Activated gamma-delta T cell treated with anti-CD3 and anti-CD28 coated beads, Interleukin-2, amount 50 U/mL, for 16 hours (primary cell): ENCODE results near the gene GRB10.

ENCODE experiments used
- DNase-seq: peaks from one replicate; pipeline ENCODE4 v3.0.0-alpha.2; 2020; ENCODE audit warnings: low read depth

Gene GRB10

DNA sequence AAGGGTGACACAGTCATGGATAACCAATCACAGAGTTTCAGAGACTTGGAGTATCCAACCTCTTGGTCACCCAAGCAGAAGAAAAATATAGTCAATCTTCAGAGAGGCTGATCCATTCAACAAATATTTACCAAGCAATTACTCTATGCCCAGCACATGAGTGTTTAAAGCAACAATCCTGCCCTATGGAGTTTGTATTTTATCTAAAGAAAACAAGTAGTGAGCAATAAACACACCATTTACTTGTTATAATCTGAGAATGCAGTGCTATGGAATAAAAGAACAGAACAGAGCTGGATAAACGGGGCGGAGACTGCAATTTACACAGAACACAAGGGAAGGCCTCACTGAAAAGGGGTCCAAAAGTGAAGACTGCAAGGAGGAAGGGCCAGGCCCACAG, 63.8 kb downstream of the GRB10 start:
- DNase-seq, result no peak

DNA sequence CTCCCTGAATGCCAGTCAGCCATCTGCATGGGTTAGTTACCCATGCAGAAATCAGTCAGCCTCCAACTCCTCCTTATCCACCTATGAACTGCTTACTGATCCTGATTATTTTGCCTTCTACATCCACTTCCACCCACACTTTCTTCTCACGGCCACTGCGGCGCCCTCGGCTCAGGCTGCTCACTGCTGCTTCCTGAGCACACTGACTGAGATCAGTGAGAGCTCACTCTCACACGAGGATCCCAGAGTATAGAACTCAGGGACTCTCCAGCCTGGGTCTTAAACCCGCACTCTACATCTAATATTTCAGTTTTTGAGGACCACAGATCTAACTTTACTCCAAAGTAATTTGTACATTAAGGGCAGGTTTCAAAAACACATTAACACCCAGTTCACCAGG, 64.4 kb downstream of the GRB10 start:
- DNase-seq, result no peak

DNA sequence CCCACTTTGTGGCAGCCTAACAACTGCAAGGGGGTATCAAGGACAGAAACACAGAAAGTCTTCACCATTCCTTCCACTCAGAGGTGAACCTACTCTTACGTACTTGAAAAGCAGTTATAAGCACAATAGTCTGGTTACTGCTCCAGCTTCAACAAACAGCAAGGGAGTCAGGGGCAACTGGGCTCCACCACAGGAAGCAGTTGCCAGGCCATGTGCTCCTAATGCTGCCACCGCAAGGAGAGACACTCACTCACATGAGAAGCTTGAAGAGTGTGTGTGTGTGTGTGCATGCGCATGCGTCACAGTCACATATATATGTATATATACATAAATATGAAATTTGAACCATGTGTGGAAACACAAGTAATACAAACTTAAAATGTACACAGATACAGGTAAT, 65.5 kb downstream of the GRB10 start:
- DNase-seq, result no peak

- DNase-seq, result no peak
Observed at GRCh38 chr7:50714857-50715256, 67.8 kb downstream of the GRB10 start.

- no peak for DNase-seq
Observed at GRCh38 chr7:50713123-50713965, 69.4 kb downstream of the GRB10 start.

- DNase-seq, result no peak
Observed at GRCh38 chr7:50712252-50713122, 70.2 kb downstream of the GRB10 start.

- DNase-seq, result no peak
Observed at GRCh38 chr7:50711271-50712175, 71.2 kb downstream of the GRB10 start.

GRCh38 chr7:50710441-50711154, 72.1 kb downstream of the GRB10 start:
- no peak for DNase-seq

DNA sequence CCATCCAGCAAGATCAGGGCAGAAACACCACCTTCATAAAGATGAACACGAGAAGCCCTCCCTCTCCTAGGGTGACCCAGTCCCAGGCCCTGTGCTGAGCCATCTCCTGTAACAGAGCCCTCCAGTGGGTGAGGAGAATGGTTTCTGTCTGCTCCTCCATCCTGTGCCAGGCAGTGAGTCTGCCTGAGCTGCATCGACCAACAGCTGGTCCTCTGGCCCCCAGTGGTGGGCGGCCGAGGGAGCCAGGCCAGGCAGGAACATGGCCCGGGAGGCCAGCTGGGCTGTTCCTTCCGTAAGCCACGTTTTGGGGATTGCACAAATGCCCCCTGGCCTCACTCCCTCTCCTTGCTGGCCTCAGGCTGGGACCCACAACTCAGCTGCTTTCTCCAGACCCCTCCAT, 73.5 kb downstream of the GRB10 start:
- no peak for DNase-seq

GRCh38 chr7:50707236-50708006, 75.3 kb downstream of the GRB10 start:
- DNase-seq, result no peak

DNA sequence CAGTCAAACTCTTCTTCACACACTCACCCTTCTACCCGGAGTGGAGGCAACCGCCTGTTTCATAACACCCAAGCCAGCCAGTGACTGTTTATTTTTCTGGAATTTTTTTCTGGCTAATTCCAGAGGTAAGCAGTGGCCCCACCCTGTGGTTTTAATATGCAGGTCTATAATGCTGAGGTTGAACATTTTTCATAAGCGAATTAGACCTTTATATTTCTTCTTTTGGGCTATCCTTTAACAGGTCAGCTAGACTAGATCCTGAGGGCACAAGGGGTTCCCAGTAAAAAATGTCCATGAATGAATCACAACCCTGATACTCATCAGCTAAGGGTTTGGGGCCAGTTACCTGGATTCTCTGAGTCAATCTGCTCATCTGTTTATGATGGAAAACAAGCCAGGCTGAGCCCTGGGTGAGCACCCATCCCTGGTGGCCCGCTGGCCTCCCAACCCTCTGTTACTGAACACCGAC, 76.2 kb downstream of the GRB10 start:
- DNase-seq, result no peak

GRCh38 chr7:50704844-50705243, 77.9 kb downstream of the GRB10 start:
- DNase-seq, result no peak

GRCh38 chr7:50703654-50704053, 79.0 kb downstream of the GRB10 start:
- DNase-seq, result no peak

GRCh38 chr7:50699143-50699542, 83.6 kb downstream of the GRB10 start:
- no peak for DNase-seq

GRCh38 chr7:50697748-50698147, 84.9 kb downstream of the GRB10 start:
- DNase-seq, result no peak

GRCh38 chr7:50696810-50697582, 85.7 kb downstream of the GRB10 start:
- no peak for DNase-seq

- no peak for DNase-seq
Observed at GRCh38 chr7:50695026-50695425, 87.7 kb downstream of the GRB10 start.

DNA sequence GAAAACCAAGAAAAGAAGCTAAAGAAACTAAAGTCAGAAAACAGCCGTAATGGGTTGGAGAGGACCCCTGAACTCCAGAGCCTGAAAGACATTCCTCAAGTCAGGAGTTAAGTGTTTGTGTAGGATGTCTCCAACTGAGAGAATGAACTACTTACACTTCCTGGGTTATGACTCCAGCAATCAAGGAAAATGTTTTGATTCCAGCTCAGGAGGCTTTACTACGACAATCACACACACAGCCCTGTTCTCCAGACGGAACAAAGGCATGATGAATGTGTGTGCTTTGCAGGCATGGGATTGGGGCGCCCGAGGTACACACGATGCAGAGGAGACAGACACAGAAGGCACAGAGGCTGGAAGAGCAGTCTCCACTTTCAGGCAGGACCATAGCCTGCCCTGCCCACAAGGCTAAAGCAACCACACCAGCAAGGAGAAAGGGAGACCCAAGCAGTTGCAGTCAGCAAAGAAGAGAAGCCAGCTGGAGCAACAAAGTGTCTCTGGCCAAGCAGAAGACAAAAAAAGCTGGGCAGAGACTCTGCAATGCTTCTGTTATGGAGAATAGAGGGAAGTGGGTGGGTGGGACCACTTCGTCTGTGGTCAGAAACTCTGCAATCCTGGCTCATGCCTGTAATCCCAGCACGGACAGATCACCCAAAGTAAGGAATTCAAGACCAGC, 89.1 kb downstream of the GRB10 start:
- no peak for DNase-seq

DNA sequence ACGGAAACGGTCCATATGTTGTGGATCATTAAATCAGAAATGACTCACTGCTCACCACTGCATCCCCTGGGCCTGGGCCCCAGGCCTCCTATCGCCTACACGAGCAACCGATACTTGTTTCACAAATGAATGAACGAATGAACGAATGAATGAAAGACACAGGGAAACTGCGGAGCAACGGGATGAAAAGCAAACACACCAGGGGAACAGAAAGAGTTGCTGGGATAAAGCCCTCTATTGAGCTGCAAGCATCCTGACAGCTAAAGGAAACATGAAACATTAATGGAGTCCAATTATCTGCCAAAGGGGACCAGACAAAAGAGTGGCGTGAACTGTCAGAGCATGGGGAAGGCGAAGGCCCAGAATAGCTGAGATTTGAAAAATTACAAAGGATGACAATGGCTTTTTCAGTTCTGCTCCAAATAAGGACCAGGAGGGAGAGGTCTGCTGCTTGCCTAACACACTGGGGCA, 92.1 kb downstream of the GRB10 start:
- no peak for DNase-seq
